Large intestine (tissue), 3 donors: ENCODE data around the gene LRMDA. TPM values are rescaled to one million over a fixed set of nuclear protein-coding genes. Genes with fewer than 3 reads are reported as not detected.

Experiments
- DNase-seq, 2 donors: peaks; one replicate each; pipeline versions ENCODE4 v3.0.0 to v3.0.0-alpha.2; 2013
- H3K27ac ChIP-seq: one replicate; pipeline ENCODE4 v1.5.1; 2013; ENCODE audit warnings: low read length
- H3K27me3 ChIP-seq: 2 replicates; pipeline ENCODE4 v1.6.1; 2013; ENCODE audit warnings: low read length; ENCODE audit not compliant: control insufficient read depth, insufficient read depth
- H3K36me3 ChIP-seq: 2 replicates; pipeline ENCODE4 v1.6.1; 2013; ENCODE audit warnings: low read length; ENCODE audit not compliant: control insufficient read depth, insufficient read depth
- H3K4me1 ChIP-seq: one replicate; pipeline ENCODE4 v1.6.1; 2013; ENCODE audit warnings: low read length; ENCODE audit not compliant: control insufficient read depth, insufficient read depth
- H3K4me3 ChIP-seq: one replicate; pipeline ENCODE4 v1.5.1; 2013; ENCODE audit warnings: low read length
- H3K9me3 ChIP-seq: one replicate; pipeline ENCODE4 v1.6.1; 2013; ENCODE audit warnings: mild to moderate bottlenecking, low read depth, low read length, moderate library complexity; ENCODE audit not compliant: control insufficient read depth
- WGBS: methylation state at CpG from one replicate; pipeline ENCODE4 v1.1.5; 2013; ENCODE audit warnings: low lambda C conversion rate; ENCODE audit not compliant: insufficient coverage; 5-methylcytosine and 5-hydroxymethylcytosine counted together
- polyA plus RNA-seq: library from polyadenylated mRNA; unstranded; fragments of 120-200 nt; gene quantifications from one replicate; pipeline ENCODE4 v1.2.1, GENCODE V29; 2013

LRMDA gene
- polyA plus RNA-seq, 1 donor: 5.3 TPM

DNA sequence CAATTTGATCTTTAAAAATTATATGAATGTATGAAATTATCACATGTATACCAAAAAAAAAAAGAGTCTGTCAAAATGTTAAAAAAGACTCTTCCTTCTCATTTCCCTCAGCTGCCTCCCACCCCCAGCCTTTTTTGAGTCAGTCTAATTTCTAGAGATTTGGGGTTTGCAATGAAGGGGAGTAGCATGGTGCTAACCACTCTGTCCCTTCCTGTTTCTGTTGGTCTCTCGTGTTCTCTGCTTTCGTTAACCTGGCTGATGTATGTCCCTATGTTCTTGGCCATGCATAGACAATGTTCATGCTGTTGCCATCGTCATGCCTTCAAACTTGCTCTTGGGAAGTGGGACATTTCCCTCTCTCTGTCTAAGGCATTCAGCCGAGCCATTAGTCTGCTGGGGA, 474.1 kb downstream of the LRMDA start:
- no peak overlapping the region for H3K27ac ChIP-seq
- peaks cover 6% of the 10 kb centered on the region for H3K4me1 ChIP-seq
- H3K4me3 ChIP-seq: no peak overlapping the region
- no peaks in the 10 kb centered on the region for H3K27me3 ChIP-seq
- H3K9me3 ChIP-seq: no peaks in the 10 kb centered on the region
- H3K36me3 ChIP-seq: no peaks in the 10 kb centered on the region
- no CpG with 5 or more reads among the region's 4 CpGs for WGBS
- DNase-seq: no peak

DNA sequence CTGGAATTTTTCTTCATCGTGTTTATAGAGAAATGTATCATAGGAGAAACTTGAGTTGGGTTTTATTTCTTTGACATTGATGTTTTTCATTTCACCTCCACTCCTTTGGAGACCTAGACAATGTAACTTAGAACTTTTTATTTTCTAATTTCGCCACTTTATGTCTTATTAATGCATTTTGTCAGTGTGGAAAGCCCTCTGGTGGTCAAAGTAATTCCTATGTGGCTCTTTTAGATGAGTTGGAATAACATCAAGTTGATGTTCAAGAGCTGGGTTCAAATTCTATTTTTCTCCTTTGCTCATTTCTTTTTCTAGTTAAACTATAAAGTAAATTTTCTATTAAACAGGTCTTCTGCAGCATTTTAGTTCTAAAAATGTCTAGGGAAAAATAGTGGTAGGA, 478.6 kb downstream of the LRMDA start:
- H3K9me3 ChIP-seq: no peaks in the 10 kb centered on the region
- no peaks in the 10 kb centered on the region for H3K36me3 ChIP-seq
- H3K27ac ChIP-seq: no peak overlapping the region
- H3K4me1 ChIP-seq: no peaks in the 10 kb centered on the region
- H3K4me3 ChIP-seq: no peak overlapping the region
- 100% methylated on average over 1 of the region's 2 CpGs for WGBS
- peak in 1 of 2 donors; percentile 14 for DNase-seq
- no peaks in the 10 kb centered on the region for H3K27me3 ChIP-seq

DNA sequence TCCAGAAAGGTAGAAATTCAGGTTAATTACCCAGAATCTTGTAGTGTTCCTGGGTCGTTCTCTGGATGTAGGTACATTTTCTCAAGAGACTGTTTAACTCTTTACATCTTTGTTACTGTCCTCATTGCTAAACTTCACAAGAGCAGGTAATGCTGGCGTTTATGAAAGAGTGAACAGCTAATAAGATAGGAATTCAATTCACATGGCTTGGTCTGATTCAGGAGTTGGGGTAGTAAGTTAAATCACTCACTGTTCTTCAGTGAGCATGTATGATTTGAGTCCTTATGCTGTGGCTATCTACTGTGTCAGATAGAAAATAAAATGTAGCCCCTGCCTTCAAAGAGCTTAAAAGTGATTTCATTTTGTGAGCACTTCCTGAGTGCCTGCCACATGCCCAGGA, 480.0 kb downstream of the LRMDA start:
- no peaks in the 10 kb centered on the region for H3K27me3 ChIP-seq
- H3K36me3 ChIP-seq: no peaks in the 10 kb centered on the region
- 100% methylated on average over 1 of the region's 2 CpGs for WGBS
- no peaks in the 10 kb centered on the region for H3K4me1 ChIP-seq
- no peaks in the 10 kb centered on the region for H3K9me3 ChIP-seq
- no peak overlapping the region for H3K4me3 ChIP-seq
- DNase-seq: no peak
- H3K27ac ChIP-seq: no peak overlapping the region

DNA sequence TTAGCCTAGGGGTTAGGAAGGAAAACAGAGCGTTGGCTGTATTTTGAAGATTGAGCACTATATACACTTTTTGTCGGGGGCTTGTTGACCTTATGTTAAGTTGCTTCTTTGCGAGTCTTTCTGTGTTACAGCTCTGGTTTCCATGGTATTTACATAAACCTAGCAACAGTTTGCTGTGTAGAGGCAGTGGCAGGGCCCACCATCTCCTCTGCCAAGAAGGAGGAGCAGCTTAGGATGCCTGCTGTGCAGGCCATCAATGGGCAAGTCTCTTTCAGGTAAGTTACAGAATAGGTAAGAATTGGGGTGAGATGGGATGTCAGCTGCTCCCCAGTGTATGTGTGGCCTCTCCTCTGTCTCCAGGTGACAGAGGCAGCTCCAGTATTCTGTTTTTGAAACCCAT, 485.5 kb downstream of the LRMDA start:
- WGBS: 67% methylated on average over 2 of the region's 3 CpGs
- H3K36me3 ChIP-seq: no peaks in the 10 kb centered on the region
- DNase-seq: no peak
- no peaks in the 10 kb centered on the region for H3K4me1 ChIP-seq
- H3K4me3 ChIP-seq: no peak overlapping the region
- no peak overlapping the region for H3K27ac ChIP-seq
- no peaks in the 10 kb centered on the region for H3K27me3 ChIP-seq
- no peaks in the 10 kb centered on the region for H3K9me3 ChIP-seq

DNA sequence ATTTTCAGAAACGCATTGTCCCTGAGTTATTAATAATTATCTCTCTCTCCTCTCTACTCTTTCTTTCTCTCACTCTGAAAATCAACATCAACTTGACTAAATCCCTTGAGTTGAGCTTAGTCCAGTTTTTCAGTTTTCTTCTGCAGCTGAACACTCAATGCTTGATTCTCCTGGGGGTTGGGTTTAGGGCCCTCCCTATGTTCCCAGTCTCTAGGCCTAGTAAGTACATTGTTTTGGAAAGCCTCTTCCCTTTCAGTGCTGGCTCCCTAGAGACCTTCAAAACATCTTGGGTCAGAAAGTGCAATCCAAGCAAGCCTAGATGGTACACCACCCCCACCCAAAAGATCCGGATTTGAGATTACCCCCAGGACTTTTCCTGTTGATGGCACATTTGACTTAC, 488.5 kb downstream of the LRMDA start:
- no peaks in the 10 kb centered on the region for H3K27me3 ChIP-seq
- no peaks in the 10 kb centered on the region for H3K4me1 ChIP-seq
- no peak overlapping the region for H3K27ac ChIP-seq
- H3K4me3 ChIP-seq: no peak overlapping the region
- WGBS: 100% methylated on average over 1 of the region's 2 CpGs
- H3K9me3 ChIP-seq: no peaks in the 10 kb centered on the region
- no peak for DNase-seq
- H3K36me3 ChIP-seq: no peaks in the 10 kb centered on the region

DNA sequence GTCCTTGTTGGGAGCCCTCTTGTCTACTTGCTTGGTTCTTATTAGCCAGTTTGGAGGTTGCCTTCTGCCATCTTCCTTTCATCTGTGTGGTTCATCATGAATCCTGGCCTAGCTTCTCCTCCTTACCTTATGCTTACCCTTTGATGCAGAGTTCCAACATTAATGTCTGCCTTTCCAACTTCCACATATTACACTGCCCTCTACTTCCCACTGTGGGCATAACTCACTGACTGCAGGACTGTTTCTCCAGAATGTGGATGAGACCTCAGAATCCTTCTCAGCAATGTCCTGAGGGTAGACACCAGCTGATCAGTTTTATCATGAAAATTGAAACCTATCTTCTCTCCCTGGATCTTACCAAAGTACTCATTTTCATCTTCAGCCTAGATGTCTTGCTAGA, 491.0 kb downstream of the LRMDA start:
- H3K4me3 ChIP-seq: no peak overlapping the region
- no peaks in the 10 kb centered on the region for H3K4me1 ChIP-seq
- no peaks in the 10 kb centered on the region for H3K27me3 ChIP-seq
- no peaks in the 10 kb centered on the region for H3K9me3 ChIP-seq
- H3K36me3 ChIP-seq: no peaks in the 10 kb centered on the region
- DNase-seq: peak; percentile 9 to 26
- H3K27ac ChIP-seq: no peak overlapping the region

DNA sequence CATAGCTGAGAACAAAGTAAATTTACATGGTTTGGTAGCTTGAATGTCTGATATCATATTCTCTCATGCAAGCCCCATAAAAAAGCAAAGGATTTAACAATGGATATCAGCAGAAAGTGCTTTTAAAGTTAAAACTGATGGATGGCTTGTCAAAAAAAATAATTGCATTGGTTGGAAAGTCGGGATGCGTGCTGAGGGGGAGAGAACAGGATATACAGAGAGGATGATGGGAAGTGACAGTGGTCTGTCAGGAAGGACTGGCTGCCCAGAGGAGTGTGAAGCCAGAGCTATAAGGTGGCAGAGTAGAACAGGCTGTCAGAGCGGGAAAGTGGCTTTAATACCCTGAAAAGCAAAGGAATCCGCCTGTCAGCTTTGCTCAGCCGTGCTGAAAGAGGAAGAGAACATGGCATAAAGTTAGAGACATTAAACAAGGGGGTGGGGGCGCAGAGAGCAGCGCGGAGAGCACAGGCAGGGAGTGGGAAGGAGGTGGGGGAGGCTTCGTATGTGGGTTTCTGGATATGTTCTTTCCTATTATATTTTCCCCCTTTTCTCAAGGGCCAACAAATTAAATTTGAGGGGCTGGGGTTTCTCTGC, 493.0 kb downstream of the LRMDA start:
- no peaks in the 10 kb centered on the region for H3K9me3 ChIP-seq
- no peak overlapping the region for H3K27ac ChIP-seq
- H3K4me3 ChIP-seq: no peak overlapping the region
- no peaks in the 10 kb centered on the region for H3K27me3 ChIP-seq
- WGBS: 81% methylated on average over 2 of the region's 9 CpGs
- no peaks in the 10 kb centered on the region for H3K4me1 ChIP-seq
- H3K36me3 ChIP-seq: no peaks in the 10 kb centered on the region
- no peak for DNase-seq

DNA sequence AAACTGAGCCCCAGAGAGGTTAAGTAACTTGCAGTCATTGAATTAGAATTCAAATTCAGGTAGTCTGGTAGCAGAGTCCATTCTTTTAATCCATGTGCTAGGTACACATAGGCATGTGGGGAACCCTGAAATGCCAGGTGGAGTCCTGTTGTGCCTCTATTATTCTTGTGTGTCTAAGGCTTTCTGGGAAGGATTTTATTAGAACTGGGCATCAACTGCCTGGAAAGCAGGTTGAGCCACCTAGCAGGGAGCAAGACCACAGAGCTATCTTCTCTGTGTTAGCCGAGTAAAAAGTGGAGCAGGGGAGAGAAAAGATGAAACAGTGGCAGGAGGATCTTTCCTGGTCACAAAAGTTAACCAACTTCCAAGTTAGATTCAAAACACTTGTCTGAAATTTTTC, 494.6 kb downstream of the LRMDA start:
- WGBS: no CpG with 5 or more reads among the region's 1 CpG
- no peak for DNase-seq
- Histone ChIP-seq H3K36me3 (no peaks in the 10 kb centered on the region), H3K27ac (no peak overlapping the region), H3K27me3 (no peaks in the 10 kb centered on the region), H3K4me3 (no peak overlapping the region), H3K4me1 (no peaks in the 10 kb centered on the region), H3K9me3 (no peaks in the 10 kb centered on the region)

DNA sequence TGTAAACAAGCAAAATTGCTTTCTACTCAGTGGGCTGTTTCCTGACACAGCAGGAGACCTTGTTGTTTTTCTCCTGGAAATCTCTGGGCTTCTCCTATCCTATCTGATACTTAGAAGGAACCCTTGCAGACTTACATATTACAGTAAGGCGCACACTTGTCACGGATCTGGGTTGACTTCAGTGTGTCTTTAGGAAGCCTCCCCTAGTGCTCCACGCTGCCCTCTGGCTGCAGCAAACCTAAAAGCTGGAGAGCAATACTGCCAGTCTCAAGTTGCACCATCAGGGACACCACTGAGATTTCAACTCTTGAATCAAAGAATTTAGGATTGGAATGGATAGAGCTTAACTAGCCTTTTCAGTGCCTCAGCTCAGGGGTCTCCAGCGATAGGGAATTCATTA, 495.3 kb downstream of the LRMDA start:
- Histone ChIP-seq H3K36me3 (no peaks in the 10 kb centered on the region), H3K9me3 (no peaks in the 10 kb centered on the region), H3K4me3 (no peak overlapping the region), H3K27me3 (no peaks in the 10 kb centered on the region), H3K27ac (no peak overlapping the region), H3K4me1 (no peaks in the 10 kb centered on the region)
- peak; percentile 20 to 40 for DNase-seq
- 33% methylated on average over 1 of the region's 4 CpGs for WGBS

DNA sequence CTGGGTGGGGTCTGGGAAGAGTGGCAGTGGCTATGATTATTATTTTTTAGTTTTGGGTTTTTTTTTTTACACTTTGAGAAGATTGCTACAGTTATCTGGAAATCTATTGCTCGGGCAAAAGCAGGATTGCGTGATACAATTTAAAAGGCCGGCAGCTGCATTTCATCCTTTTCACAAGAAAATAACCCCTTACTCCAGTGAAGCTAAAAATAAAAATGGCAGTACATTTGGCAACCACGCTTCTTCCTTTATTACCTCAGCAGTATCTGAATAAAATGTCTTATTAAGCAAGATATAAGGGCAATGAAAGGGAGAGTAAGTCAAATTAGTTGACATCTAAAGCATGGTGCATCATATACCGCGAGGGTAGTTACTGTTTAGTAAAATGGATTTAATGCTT, 496.8 kb downstream of the LRMDA start:
- Histone ChIP-seq H3K27ac (no peak overlapping the region), H3K9me3 (no peaks in the 10 kb centered on the region), H3K36me3 (no peaks in the 10 kb centered on the region), H3K27me3 (no peaks in the 10 kb centered on the region), H3K4me3 (no peak overlapping the region), H3K4me1 (no peaks in the 10 kb centered on the region)
- no peak for DNase-seq
- 95% methylated on average over 3 of the region's 6 CpGs for WGBS

DNA sequence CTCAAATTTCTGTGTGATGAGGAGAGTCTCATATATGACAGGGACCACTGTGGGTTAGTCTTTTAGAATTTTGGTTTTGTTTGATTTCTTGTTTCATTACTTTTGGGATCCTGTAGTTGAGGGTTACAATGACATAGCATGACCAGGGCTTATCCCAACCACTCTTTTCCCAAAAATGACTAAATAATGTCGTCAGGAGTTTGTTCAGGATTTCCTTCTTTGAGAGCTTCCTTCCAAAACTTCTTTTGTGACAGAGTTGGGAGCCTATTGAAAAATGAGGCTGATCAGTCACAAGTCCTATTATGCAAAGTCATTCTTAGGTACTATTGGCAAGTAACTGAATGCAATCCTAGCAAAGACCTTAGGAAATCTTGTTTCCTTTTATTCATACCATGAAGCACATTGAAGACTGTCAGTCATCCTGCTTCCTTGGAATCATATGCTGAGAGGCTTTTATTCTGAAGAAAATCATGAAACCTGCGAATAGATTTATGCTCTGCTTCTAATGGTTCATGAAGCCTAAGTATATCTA, 498.3 kb downstream of the LRMDA start:
- DNase-seq: no peak
- Histone ChIP-seq H3K27ac (no peak overlapping the region), H3K36me3 (no peaks in the 10 kb centered on the region), H3K27me3 (peaks cover 2% of the 10 kb centered on the region), H3K4me3 (no peak overlapping the region), H3K9me3 (no peaks in the 10 kb centered on the region), H3K4me1 (no peaks in the 10 kb centered on the region)
- WGBS: 79% methylated on average over 2 of the region's 2 CpGs
